Kidney (tissue), 14 donors: ENCODE data around the gene CBLL2. TPM values are rescaled to one million over a fixed set of nuclear protein-coding genes. Genes with fewer than 3 reads are reported as not detected.

Experiments used
- DNase-seq, 5 donors: peaks; one replicate each; pipeline ENCODE4 v3.0.0-alpha.2; 2013 to 2020
- FAIRE-seq: peaks from 2 replicates; lab custom pipeline; 2012; peaks lifted over from hg19 to GRCh38; lab: Jason Lieb, UNC
- H3K27ac ChIP-seq, 2 donors: one replicate each; pipeline ENCODE4 v1.7.0; 2013; ENCODE audit warnings: low read depth in 2 of 2, low read length in 2 of 2, inconsistent platforms in 1 of 2
- H3K27me3 ChIP-seq: one replicate; pipeline ENCODE4 v1.7.1; 2013; ENCODE audit warnings: low read length, inconsistent platforms; ENCODE audit not compliant: control insufficient read depth, insufficient read depth
- H3K36me3 ChIP-seq, 3 donors: one replicate each; pipeline versions ENCODE4 v1.7.0 to v1.7.1; 2013; ENCODE audit warnings: low read length in 3 of 3, control low read depth in 1 of 3, inconsistent platforms in 1 of 3; ENCODE audit not compliant: insufficient read depth in 3 of 3, control insufficient read depth in 2 of 3
- H3K4me1 ChIP-seq, 3 donors: one replicate each; pipeline versions ENCODE4 v1.7.0 to v1.7.1; 2013; ENCODE audit warnings: low read length in 3 of 3, inconsistent platforms in 1 of 3, low read depth in 1 of 3; ENCODE audit not compliant: control insufficient read depth in 2 of 3, insufficient read depth in 2 of 3
- H3K4me3 ChIP-seq, 3 donors: one replicate each; pipeline versions ENCODE4 v1.7.0 to v1.8.1; 2013; ENCODE audit warnings: low read length in 3 of 3, control low read depth in 1 of 3, inconsistent platforms in 1 of 3
- H3K9ac ChIP-seq, 3 donors: one replicate each; pipeline versions ENCODE4 v1.7.0 to v1.7.1; 2013; ENCODE audit warnings: low read length in 3 of 3, control low read depth in 1 of 3, inconsistent platforms in 1 of 3
- H3K9me3 ChIP-seq, 3 donors: one replicate each; pipeline versions ENCODE4 v1.7.0 to v1.7.1; 2013; ENCODE audit warnings: low read length in 3 of 3, control low read depth in 1 of 3, inconsistent platforms in 1 of 3; ENCODE audit not compliant: control insufficient read depth in 2 of 3, insufficient read depth in 1 of 3
- intact Hi-C: fragments of 100-400 bp; cut with DNase I; formaldehyde crosslinking; loops from one replicate; pipeline ENCODE4 v1.11.1; 2022
- polyA plus RNA-seq: library from polyadenylated mRNA; stranded (reverse); fragments of 350-450 nt; fragmentation: Illumina TruSeq; extraction: RNeasy Lipid Tissue Mini Kit (QIAGEN cat#74804); gene quantifications from one replicate; pipeline ENCODE4 v1.2.3, GENCODE V29; 2014; ENCODE audit warnings: low read depth, low replicate concordance; ENCODE audit not compliant: insufficient read depth
- total RNA-seq: library from RNA; stranded (reverse); fragmentation: NEBNext Ultra II Directional; extraction: Animal tissue kit (Norgen Biotek cat#: 25700); gene quantifications from one replicate; pipeline ENCODE4 v1.2.1, GENCODE V29; 2021
- TF ChIP-seq, protein P1 (sequence below): IDR thresholded peaks from 3 replicates; pipeline ENCODE4 v1.5.1; 2012; ENCODE audit warnings: mild to moderate bottlenecking, moderate library complexity, borderline replicate concordance; ENCODE audit not compliant: insufficient read depth; ENCODE audit errors: extremely low read depth
- donor health status: control.
- donor health status: control.
- donor health status: control.
- donor health status: control.
- donor health status: control.
- donor health status: DM: yes; HTN: yes; CAD: no.
- donor health status: Normal renal cell carcinoma (clear cell type).

Gene CBLL2
- total and polyA plus RNA-seq, 2 donors from 2014 or later, result not detected

DNA sequence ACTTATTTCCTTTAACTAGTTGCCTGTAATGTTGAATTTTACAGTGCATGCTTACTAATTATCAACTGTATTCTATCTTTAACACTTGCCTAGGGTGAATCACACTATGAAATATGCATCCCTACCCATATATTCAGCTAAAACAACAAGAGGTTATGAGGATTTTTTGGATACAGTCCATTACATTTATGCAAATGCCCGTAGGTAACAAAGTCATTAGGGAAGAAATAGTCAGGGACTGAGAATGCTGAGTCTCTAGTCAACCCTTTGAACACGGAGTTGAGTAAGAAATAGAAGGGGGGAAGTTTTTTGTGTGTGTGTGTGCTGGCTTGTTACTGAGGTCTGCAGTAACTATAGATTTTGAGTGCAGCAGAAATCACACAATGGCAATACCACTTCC is 26.1 kb upstream of the CBLL2 start:
- FAIRE-seq, result no peak
- intact Hi-C loops, result no loop called here

DNA sequence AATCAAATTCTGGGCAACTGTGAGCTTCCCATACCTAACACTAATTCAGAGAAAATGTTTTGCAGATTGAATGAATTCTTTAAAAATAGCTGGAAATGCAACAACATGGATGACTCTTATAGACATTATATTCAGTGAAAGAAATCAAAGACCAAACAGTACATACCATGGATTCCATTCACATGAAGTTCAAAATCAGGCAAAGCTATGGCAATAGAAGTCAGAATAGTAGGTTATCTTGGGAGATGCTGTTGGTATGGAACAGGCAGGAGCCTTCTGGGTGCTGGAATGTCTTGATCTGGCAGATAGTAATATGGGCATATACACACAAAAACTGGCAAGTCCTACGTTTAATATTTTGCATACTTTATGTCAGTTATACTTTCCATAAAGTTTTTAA is 25.5 kb upstream of the CBLL2 start:
- Histone ChIP-seq H3K27me3 (no peaks in the 10 kb centered on the region), H3K4me1 (no peaks in the 10 kb centered on the region), H3K27ac (no peak overlapping the region), H3K9ac (no peak overlapping the region), H3K4me3 (no peak overlapping the region), H3K9me3 (no peaks in the 10 kb centered on the region), H3K36me3 (no peaks in the 10 kb centered on the region)
- FAIRE-seq (no peak), DNase-seq (no peak)
- intact Hi-C loops, result no loop called here
- TF ChIP-seq, protein P1, sequence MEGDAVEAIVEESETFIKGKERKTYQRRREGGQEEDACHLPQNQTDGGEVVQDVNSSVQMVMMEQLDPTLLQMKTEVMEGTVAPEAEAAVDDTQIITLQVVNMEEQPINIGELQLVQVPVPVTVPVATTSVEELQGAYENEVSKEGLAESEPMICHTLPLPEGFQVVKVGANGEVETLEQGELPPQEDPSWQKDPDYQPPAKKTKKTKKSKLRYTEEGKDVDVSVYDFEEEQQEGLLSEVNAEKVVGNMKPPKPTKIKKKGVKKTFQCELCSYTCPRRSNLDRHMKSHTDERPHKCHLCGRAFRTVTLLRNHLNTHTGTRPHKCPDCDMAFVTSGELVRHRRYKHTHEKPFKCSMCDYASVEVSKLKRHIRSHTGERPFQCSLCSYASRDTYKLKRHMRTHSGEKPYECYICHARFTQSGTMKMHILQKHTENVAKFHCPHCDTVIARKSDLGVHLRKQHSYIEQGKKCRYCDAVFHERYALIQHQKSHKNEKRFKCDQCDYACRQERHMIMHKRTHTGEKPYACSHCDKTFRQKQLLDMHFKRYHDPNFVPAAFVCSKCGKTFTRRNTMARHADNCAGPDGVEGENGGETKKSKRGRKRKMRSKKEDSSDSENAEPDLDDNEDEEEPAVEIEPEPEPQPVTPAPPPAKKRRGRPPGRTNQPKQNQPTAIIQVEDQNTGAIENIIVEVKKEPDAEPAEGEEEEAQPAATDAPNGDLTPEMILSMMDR, result no peak

More for the DNA sequence above, 26.1 kb upstream of the CBLL2 start:
- H3K4me3 ChIP-seq, result no peak overlapping the region
- no peak for DNase-seq
- no peaks in the 10 kb centered on the region for H3K27me3 ChIP-seq
- H3K4me1 ChIP-seq, result no peaks in the 10 kb centered on the region
- H3K36me3 ChIP-seq, result no peaks in the 10 kb centered on the region
- H3K9me3 ChIP-seq, result no peaks in the 10 kb centered on the region
- no peak overlapping the region for H3K9ac ChIP-seq
- TF ChIP-seq, protein P1, result no peak
- H3K27ac ChIP-seq, result no peak overlapping the region

DNA sequence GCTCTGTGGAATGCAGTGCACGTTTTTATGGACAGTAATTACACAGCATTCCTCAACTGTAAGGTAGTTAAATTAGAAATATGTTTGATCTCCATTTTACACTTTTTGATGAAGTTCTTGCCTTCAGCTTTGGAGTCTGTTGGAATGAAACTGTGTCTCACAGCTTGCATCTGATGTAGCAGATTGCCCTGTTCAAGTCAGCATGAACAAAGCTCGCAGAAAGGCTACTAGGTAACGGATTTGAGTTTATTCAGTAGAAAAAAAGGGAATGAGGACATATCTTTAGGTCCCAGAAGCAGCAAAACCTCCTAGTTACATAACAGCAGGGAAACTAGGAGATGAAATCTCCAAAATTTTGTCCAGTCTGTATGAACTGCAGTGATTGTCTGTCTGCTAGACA is 24.3 kb upstream of the CBLL2 start:
- no peaks in the 10 kb centered on the region for H3K27me3 ChIP-seq
- DNase-seq (no peak), FAIRE-seq (no peak)
- no peak overlapping the region for H3K27ac ChIP-seq
- no peaks in the 10 kb centered on the region for H3K4me1 ChIP-seq
- H3K9ac ChIP-seq, result no peak overlapping the region
- no peak overlapping the region for H3K4me3 ChIP-seq
- H3K36me3 ChIP-seq, result no peaks in the 10 kb centered on the region
- no peaks in the 10 kb centered on the region for H3K9me3 ChIP-seq
- intact Hi-C loops, result no loop called here
- TF ChIP-seq, protein P1, result no peak

DNA sequence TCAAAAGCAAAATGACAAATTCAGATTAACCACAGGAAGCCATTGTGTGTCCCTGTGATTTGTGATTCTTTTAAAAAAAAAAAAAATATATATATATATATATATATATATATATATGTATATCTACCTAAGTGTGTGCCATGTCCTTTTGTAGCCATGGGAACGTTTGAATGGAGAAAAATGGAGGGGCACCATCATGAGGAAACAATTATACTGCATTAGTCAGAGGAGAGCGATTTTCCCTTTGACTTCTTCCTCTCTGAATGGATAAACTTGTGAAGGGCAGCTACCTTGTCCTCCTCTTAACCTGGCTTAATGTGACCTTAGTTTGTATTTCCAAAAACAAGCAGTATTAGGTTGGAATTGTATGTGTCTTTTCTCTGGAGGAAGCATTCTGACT is 23.3 kb upstream of the CBLL2 start:
- FAIRE-seq, result no peak
- intact Hi-C loops, result no loop called here
- Histone ChIP-seq H3K9ac (no peak overlapping the region), H3K27ac (no peak overlapping the region), H3K4me3 (no peak overlapping the region), H3K27me3 (no peaks in the 10 kb centered on the region), H3K36me3 (no peaks in the 10 kb centered on the region), H3K9me3 (no peaks in the 10 kb centered on the region), H3K4me1 (no peaks in the 10 kb centered on the region)
- no peak for DNase-seq
- TF ChIP-seq, protein P1, result no peak
